IPS-NIHi7 (cell line): ENCODE measurements around the gene TIPRL.
"Not testable (repeated sequence)": the region's sequence is repeated elsewhere in the genome, so short reads cannot be mapped to it uniquely, and the experiment has no call there.

Experiments used
- DNase-seq: peaks from one replicate; pipeline ENCODE4 v3.0.0; 2012; ENCODE audit warnings: mixed read lengths; ENCODE audit errors: extremely low spot score

Gene TIPRL

DNA sequence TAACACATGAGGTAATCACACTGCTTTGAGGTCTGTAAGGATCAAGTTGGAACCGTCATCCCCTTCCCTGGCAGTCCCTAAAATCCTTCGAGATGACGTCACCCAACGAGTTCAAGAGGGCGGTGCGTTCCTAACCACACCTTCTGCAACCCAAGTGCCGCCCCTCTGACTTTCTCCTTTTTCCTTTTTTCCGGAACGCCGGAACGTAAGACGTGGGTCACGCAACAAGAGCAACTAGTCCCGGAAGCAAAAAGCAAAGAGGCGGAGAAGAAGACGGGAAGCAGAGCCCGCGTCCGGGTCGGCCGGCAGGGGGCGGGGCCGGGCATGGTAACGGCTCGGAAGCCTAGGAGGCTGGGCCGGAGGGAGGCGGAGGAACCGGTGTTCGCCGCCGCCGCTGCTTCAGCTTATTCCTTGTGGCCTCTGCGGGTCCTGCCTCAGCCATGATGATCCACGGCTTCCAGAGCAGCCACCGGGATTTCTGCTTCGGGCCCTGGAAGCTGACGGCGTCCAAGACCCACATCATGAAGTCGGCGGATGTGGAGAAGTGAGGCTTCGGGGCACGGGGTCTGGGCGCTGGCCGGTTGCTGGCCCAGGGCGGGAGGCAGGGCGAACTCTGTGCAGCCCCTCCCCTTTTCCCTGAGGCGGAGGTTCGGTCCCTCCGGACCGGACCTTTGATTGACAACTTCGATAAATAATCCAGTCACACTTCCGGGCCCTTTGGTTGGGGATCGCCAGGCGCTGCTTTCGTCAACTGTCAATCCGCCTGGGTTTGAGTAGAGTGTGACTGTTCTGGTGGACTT, at the start of gene TIPRL:
Gene TIPRL, plus strand, starts transcription at position 325 of the 800 bp plus-strand sequence. Its CDS starts 116 bp downstream, at position 441.
- DNase-seq, result peak; percentile 92

DNA sequence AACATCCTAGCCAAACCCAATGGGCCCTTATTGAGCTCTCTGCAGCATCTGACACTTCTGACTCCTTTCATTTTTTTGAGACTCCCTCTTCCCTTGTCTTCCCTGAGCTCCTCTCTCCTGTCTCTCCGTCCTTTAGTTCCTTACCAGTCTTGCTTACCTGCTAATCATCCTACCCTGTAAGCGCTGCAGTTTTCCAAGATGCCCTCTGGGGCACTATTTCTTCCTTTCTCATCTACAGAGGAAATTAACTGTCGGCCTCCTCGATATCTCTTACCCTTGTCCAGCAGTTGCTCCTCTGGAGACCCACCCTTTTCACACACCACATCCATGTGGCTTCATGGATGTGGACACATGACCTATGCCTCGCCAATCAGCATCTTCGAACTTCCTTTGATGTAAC, 48.8 kb upstream of the TIPRL start:
- no peak for DNase-seq

DNA sequence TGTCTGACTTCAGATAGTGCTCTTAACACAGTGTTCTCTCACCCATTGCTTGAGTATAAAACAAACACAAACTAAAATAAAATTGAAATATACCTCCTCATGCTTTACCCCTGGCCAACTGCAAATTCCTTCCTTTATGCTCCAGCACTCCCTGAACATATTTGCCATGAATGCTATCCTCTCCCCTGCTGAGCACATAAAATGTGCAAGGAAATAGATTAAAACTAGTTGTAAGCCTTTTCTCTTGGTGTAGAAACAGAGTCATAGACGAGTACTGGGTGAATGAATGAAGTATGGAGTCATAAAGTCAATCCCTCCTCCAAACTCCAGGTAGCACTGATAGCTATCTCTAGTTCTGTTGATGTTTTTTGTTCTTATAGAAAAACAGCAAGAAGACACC, 44.6 kb upstream of the TIPRL start:
- DNase-seq, result no peak

DNA sequence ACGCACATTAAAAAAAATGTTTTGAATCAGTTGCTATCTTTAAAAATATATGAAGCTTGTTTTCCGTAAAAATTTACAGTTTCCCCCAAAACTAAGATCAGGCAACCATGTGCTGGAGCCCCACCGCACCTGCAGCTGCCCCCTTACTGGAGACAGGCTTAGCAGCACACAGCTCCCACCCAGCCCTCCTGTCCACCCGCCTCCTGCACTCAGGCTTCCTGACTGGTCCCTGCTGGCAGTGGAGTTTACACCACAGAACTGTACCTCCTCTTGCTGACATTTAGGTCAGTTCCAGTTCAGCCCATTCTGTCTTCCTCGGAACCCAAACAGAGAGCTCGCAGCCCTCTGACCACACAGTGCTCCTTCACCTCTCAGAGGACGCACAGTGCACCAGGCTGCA, 44.1 kb upstream of the TIPRL start:
- DNase-seq, result no peak

DNA sequence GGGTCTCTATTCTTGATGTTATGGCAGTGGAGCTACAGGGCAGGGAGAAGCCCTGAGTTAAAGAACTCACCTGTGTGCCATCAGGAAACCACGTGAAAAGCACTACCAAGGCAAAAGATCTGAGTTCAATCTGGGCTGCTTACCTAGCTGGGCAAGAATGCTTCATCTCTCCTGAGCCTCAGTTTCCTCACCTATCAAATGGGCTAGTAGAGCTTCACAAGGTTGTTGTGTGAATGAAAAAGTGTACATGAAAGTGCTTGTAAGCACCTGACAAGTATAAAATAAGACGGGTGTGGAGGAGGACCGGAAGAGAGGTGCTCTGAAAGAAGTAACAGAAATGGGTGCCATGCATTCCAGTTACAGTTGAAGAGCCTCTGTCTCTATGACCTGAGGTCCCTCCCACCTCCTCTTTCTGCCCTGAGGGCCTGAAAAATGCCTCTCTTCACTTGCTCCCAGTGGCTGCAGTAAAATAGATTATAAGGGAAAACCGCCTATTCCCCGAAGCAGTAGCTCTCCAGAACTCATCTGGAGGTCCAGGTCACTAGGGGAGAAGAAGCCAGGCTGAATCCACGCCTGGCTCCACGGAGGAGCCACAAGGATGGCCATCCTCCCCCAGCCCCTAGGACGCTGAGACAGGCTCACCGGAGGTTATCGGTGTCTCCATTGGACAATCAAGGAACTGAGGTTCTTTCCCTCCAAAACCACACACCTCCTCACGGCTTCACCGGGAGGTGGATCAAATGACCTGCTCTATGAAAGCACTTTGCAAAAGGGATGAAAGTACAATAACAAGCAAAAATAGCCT, 43.4 kb upstream of the TIPRL start:
- no peak for DNase-seq

DNA sequence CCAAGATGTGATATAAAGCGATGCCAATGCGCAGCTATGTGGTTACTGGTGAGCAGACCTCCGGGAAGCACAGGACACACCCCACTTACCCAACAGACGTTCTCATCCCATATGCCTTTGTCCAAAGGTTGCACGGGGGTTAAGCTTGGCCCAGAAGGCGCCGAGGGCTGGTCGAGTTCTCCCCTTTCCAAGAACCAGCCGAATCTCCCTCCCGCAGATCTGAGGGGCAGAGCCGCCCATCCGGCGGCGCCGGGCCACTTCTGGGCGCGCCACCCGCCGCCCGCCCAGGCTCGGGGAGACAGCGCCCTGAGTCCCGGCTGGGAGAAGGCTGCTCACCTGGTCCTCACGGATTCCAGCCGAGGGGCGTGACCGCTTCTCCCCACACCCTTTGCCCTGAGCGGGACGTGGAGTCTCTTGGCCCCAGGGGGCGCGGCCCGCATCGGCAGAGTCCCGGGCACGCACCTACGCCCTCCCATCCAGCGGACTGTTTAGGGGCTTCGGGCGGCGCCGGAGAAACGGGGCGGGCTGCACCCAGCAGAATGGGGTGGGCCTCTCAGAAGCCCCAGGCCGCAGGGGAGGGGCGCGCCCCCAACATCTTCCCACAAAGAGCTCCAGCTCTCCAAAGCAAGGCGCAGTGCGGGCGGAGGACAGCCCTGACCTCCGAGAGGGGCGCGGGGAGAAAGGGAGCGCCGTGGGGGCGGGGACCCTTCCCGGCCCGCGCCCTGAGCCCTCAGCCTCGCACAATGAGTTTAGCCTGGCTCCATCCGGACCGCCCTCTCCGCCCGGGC, 42.6 kb upstream of the TIPRL start:
- DNase-seq, result no peak

DNA sequence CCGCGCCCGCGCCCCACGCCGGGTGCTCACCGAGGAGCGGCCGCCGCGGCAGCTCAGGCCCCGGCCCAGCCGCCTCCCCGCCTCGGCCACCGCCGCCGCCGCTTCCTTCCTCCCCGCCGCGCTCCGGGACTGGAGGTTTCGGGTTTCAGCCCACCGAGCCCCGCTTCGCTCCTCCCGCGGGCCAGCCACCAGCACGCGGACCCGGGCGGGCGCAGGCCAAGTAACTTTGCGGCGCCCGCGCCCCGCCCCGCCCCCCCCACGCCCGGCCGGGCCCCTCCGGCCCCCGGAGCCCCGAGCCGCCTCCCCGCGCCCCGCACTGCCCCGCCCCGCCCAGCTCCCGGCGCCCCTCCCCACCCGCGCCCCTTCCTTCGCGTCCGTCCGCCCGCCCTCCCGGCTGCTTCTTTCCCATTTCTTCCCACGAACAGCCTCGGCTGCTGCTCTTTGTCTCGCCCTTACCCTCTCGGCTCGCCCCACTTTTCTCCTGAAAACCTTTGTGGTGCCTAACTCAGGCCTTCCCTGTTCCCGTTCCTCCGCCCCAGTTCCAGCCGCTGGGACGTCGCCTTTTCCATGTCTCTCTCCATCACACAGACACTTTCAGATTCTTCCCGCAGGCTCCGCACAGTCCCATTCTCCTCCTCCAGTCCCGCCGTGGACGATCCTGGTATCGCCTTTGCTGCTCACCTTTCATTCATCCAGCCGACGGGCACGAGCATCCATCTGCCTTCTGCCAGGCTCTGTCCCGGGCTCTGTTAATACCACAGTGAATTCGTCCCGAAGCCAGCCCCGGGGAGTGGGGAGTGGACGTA, 41.9 kb upstream of the TIPRL start, which contains the start of gene GPR161:
Gene GPR161, minus strand, starts transcription at position 222 of the 806 bp plus-strand sequence. CDS start 32,080 bp downstream, outside the sequence.
- peak; percentile 58 for DNase-seq

DNA sequence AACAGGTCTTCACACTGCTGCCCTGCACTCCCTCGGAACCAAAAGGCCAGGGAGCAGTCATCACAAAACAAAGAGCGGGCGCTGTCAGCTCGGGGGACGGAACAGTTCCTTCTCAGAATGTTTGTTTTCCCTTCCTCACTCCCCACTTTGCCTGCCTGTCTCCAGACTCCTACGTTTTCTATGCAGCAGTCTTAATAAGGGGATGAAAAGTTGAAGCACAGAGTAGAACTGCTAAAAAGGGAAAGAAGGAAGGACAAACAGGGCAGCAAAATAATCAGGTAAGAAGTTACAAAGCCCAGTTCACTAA, 41.3 kb upstream of the TIPRL start:
- DNase-seq, result no peak

DNA sequence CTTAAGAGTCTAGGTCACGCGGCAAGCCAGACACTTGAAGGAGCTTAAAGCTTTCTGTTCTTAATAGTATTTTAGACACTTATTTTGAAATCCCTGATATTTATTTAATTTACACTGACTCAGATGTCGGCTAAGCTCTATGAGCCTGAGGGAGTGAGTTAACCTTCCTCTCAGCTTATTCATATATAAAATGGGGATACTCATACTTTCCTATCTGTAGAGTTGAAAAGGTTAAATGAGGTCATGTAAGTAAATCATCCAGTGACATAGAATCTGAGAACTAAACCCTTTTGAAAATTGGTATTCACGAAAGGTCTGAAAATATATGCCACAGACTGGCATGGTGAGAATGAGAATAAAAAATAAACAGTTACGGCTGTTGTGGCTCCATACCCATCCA, 40.6 kb upstream of the TIPRL start:
- DNase-seq, result no peak

DNA sequence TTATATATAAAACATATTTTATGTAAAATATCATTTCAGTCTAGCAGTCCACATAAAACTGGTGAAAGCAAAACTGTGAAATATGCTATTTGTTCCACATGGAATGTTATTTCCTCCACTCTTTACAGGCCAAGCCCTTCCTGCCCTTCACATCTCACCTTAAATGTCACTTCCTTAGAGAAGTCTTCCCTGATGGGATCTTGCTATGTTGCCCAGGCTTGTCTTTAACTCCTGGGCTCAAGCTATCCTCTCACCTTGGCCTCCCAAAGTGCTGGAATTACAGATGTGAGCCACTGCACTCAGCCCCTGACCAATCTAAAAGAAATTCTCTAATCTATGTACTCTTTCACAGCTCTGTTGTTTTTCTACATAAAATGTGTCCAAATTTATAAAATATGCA, 39.7 kb upstream of the TIPRL start:
- DNase-seq, result no peak

DNA sequence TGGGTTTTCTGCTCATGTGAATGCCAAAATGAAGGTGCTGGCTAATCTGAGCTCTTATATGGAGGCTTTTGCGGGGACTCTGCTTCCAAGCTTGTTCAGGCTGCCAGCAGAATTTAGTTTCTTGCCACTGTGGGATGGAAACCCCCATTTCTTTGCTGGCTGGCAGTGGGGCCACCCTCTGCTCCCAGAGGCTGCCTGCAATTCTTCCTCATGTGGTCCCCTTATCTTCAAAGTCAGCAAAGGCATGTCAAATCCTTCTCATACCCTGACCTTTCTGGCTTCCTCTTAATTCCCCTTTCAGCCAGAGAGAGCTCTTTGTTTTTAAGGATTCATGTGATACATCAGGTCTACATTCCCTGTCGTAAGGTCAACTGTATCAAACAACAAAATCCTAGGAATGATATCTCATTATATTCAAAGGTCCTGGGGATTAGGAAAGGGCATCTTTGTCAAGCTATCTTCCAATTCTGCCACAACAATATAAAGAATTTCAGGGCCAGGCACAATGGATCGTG, 36.8 kb upstream of the TIPRL start:
- DNase-seq, result no peak

DNA sequence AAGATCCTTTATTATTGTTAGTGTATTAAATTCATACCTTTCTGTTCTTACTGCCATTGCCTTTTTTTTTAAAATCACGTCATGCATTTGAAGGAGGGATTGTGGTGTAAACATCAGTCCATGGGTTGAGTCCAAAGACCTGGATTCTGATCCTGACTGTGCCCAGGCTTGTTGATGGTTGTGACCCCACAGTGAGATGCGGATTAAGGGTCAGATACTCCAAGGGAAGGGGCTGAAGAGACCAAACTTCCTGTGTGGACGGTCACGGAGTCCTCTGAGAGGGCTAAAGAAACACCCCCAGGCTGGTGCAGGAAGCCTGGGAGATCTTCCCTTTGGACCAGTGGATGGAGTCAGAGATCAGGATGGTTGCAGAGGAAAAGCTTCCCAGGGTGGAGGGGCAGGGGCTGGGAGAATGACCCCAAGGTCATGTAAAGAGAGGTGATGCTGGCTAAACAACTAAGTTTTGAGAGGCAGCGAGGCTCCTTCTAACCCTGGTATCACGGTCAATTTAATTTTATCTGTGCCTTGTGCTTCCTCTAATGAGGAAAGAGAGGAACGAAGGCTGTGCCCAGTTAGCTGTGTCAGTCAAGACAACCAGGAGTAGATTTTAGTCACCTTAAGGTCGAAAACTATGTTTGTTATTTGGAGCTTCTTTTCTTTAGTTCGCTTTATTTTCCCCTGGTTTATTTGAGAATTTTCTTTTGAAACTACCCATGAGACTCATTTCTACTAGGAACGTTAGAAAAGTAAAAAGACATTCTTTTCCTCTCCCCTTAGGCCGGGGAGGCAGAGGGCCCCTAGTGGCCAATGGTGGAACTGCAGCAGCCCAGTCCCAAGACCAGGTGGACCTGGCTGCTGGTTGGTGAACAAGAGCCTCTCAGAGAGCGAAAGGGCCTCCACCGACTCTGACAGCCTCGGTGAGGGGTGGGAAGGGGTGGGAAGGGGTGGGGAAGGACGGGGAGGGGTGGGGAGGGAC, 33.3 kb upstream of the TIPRL start:
- DNase-seq, result peak; percentile 96

DNA sequence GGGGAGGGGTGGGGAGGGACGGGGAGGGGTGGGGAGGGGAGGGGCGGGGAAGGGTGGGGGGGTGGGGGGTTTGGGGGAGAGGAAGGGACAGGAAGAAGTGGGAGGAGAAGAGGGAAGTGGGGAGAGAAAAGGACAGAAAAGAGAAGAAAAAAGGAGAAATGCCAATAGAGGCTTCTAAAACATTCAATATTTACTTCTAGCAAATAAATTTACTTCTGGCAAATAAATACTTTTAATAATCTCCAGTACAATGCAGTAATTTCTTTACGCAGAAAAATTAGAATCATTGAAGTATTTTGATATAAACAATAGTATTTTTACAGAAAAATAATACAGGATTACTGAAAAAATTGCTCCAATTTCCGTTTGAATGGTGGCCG, 32.6 kb upstream of the TIPRL start:
- no peak for DNase-seq

DNA sequence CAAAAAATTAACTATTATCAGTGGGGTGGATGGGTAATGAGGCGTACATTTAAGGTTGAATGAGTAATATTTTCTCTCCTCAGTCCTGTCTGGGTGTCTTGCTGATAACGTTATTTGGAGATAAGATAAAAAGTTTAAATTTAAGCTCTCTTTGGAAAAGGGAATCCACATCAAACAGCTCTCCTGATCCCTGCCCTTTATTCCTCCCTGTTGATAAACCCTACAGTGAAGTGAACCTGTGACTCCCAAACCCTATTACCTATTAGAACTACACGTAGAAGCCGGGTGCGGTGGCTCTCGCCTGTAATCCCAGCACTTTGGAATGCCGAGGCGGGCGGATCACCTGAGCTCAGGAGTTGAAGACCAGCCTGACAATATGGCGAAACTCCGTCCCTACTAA, 32.1 kb upstream of the TIPRL start:
- no peak for DNase-seq

DNA sequence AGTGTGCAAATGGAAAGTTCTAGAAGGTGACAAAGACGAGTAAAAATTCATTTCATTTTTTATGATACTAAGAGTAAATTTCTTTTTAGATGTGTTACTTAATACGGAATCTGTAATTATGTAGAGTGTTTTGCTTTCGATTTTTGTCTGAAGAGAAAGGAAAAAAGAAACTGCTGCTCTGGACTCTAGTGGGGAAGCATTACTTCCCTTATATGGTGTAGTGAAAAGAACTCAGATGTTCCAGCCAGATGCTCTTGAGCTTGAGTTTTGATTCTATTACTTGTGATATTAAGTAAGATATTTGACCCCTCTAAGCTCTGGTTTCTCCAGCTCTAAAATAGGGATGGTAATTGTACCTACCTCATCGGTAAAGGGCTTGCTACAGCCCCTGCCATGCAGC, 29.8 kb upstream of the TIPRL start:
- no peak for DNase-seq

DNA sequence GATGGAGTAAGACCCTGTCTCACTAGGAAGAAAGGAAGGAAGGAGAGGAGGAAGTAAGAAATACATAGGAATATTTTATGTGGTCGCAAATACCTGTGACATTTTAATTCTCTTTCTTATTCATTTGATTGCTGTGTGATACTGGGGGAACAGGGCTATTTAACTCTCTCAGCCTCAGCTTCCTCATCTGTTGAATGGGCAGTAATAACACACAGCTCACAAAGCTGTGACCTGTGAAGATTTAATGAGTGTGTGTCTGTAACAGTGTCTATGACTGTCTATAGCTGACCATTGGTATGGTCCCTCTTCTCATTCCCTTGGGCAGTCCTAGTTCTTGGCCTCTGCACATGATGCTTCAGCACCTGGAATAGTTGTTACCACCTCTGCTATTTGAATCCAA, 28.5 kb upstream of the TIPRL start:
- DNase-seq, result no peak

DNA sequence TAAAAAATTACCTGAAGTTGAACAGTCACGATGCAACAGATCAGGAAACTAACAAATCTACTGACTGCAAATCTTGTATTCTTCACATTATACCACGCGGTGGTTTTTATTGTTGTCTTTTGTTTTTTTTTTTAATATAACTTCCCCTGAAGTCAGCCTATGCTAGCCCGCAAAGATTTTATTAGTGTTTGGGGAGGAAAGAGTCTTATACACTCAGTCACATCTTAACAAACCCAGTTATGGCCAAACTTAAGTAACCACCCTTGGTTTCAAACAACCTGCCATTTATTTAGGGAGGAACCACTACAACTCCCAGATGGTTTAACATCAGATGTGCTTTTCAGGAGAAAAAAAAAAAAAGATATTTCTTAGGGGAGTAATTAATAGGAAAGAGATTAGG, 26.8 kb upstream of the TIPRL start:
- no peak for DNase-seq

DNA sequence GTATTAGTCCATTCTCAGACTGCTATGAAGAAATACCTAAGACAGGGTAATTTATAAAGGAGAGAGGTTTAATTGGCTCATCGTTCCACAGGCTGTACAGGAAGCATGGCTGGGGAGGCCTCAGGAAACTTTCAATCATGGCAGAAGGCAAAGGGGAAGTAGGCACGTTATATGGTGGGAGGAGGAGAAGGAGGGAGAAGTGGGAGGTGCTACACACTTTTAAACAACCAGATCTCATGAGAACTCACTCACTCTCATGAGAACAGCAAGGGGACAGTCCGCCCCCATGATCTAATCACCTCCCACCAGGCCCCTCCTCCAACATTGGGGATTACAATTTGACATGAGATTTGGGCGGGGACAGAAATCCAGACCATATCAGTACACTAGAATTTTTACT, 24.1 kb upstream of the TIPRL start:
- DNase-seq, result not testable (repeated sequence)

DNA sequence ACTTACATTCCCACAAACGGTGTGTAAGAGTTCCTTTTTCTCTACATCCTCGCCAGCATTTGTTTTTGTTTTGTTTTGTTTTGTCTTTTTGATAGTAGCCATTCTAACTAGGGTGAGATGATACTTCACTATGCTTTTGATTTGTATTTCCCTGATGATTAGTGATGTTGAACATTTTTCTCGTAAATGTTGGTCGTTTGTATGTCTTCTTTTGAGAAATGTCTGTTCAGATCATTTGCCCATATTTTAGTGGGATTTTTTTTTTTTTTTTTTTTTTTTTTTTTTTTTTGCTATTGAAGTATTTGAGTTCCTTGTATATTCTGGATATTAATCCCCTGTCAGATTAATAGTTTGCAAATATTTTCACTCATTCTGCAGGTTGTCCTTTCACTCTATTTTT, 22.9 kb upstream of the TIPRL start:
- DNase-seq, result no peak

DNA sequence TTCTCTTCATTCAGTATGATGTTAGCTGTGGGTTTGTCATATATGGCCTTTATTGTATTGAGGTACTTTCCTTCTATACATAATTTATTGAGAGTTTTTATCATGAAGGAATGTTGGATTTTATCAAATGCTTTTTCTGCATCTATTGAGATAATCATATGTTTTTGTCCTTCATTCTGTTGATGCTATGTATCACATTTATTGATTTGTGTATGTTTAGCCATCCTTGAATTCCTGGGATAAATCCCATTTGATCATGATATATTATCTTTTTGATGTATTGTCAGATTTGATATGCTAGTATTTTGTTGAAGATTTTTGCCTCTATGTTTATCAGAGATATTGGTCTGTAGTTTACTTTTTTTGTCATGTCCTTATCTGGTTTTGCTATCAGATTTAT, 21.1 kb upstream of the TIPRL start:
- DNase-seq, result no peak
